Sigmoid colon (tissue), 4 donors: ENCODE measurements around the gene PPP2R2B.

Source experiments
- CTCF ChIP-seq, 4 experiments: fragments of 450-650 bp in 3 of 4; fragments of 200-600 bp in 1 of 4; IDR thresholded peaks; one replicate each; pipeline ENCODE4 v1.5.1; 2016 to 2019; ENCODE audit warnings: antibody characterized with exemption in 4 of 4, mild to moderate bottlenecking in 3 of 4, moderate library complexity in 2 of 4
- POLR2AphosphoS5 ChIP-seq, 4 donors: sonication (generic); formaldehyde crosslinking; IDR thresholded peaks; one replicate each; pipeline ENCODE4 v1.6.1; 2017; ENCODE audit warnings: antibody characterized with exemption in 4 of 4

GRCh38 chr5:146630472-146630871 is 248.1 kb downstream of the PPP2R2B start:
- TF ChIP-seq POLR2AphosphoS5 (IDR thresholded peaks at IDR 0.05) = no peak
- no peak for TF ChIP-seq CTCF (IDR thresholded peaks at IDR 0.05)
